ENCODE data around the gene RAD21L1.

Gene RAD21L1

GRCh38 chr20:1274485-1275311 is 48.9 kb downstream of the RAD21L1 start:
- DNase-seq: peak; percentile 92

GRCh38 chr20:1275919-1276318 is 50.1 kb downstream of the RAD21L1 start:
- no peak for DNase-seq

GRCh38 chr20:1277529-1278322 is 51.9 kb downstream of the RAD21L1 start:
- no peak for DNase-seq

- DNase-seq: no peak
Observed at GRCh38 chr20:1278993-1279392, 53.1 kb downstream of the RAD21L1 start.

GRCh38 chr20:1280195-1281102 is 54.6 kb downstream of the RAD21L1 start:
- DNase-seq: no peak

GRCh38 chr20:1281279-1282057 is 55.6 kb downstream of the RAD21L1 start:
- DNase-seq: peak; percentile 39

GRCh38 chr20:1282966-1283365 is 57.1 kb downstream of the RAD21L1 start:
- DNase-seq: no peak

- peak; percentile 55 for DNase-seq
Observed at GRCh38 chr20:1283522-1284510, 58.0 kb downstream of the RAD21L1 start.

- DNase-seq: no peak
Observed at GRCh38 chr20:1286267-1287024, 60.6 kb downstream of the RAD21L1 start.

GRCh38 chr20:1287306-1287705 is 61.5 kb downstream of the RAD21L1 start:
- no peak for DNase-seq

- no peak for DNase-seq
Observed at GRCh38 chr20:1287787-1288569, 62.1 kb downstream of the RAD21L1 start.

GRCh38 chr20:1291191-1291741 is 65.4 kb downstream of the RAD21L1 start:
- no peak for DNase-seq

GRCh38 chr20:1292620-1293019 is 66.8 kb downstream of the RAD21L1 start:
- DNase-seq: no peak

- DNase-seq: no peak
Observed at GRCh38 chr20:1293641-1294379, 68.0 kb downstream of the RAD21L1 start.

GRCh38 chr20:1294497-1294896 is 68.7 kb downstream of the RAD21L1 start:
- no peak for DNase-seq

- DNase-seq: no peak
Observed at GRCh38 chr20:1295276-1295930, 69.6 kb downstream of the RAD21L1 start.

GRCh38 chr20:1296117-1296610 is 70.3 kb downstream of the RAD21L1 start:
- no peak for DNase-seq

Data from NCI-H1436 (cell line).